Esophagus squamous epithelium (tissue), 4 donors: ENCODE data around the gene REST.

ENCODE experiments used
- POLR2A ChIP-seq, 4 donors: fragments of 450-650 bp; IDR thresholded peaks; one replicate each; pipeline ENCODE4 v1.6.1; 2017; ENCODE audit warnings: antibody characterized with exemption in 4 of 4, mild to moderate bottlenecking in 4 of 4, moderate library complexity in 3 of 4
- TF ChIP-seq, protein P1 (sequence below), 6 experiments: fragments of 450-650 bp in 4 of 6; fragments of 200-600 bp in 2 of 6; sonication (generic) in 2 of 6; IDR thresholded peaks; one replicate each; pipeline ENCODE4 v1.5.1; 2016 to 2019; ENCODE audit warnings: antibody characterized with exemption in 6 of 6, mild to moderate bottlenecking in 4 of 6, moderate library complexity in 4 of 6

DNA sequence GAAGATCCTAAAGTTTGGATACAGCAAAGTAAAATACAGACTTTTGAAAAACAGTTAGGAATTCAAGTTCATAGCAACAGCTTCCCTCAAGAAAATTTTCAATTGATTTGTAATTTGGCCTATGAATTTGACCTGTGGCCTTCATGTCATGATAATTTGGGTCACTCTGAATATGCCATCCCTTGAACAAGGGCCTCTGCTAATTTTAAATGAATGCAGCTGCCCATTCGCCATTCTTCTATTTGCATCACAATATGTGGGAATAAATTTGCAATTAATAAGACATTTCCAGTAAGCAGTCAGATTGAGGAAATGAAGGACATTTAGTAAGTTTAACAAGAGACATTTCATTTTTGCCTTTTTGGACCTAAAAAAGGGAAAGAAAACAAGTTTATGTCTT is 1.9 kb upstream of the REST start:
- TF ChIP-seq, protein P1, sequence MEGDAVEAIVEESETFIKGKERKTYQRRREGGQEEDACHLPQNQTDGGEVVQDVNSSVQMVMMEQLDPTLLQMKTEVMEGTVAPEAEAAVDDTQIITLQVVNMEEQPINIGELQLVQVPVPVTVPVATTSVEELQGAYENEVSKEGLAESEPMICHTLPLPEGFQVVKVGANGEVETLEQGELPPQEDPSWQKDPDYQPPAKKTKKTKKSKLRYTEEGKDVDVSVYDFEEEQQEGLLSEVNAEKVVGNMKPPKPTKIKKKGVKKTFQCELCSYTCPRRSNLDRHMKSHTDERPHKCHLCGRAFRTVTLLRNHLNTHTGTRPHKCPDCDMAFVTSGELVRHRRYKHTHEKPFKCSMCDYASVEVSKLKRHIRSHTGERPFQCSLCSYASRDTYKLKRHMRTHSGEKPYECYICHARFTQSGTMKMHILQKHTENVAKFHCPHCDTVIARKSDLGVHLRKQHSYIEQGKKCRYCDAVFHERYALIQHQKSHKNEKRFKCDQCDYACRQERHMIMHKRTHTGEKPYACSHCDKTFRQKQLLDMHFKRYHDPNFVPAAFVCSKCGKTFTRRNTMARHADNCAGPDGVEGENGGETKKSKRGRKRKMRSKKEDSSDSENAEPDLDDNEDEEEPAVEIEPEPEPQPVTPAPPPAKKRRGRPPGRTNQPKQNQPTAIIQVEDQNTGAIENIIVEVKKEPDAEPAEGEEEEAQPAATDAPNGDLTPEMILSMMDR (IDR thresholded peaks at IDR 0.05): no peak
- TF ChIP-seq POLR2A (IDR thresholded peaks at IDR 0.05): no peak
